NAMALWA (cell line): Measurements from ENCODE around the gene LYPD5.
"Not testable (repeated sequence)": the region's sequence is repeated elsewhere in the genome, so short reads cannot be mapped to it uniquely, and the experiment has no call there.

Experiments used
- DNase-seq: peaks from one replicate; pipeline ENCODE4 v3.0.0-alpha.2; 2015; ENCODE audit warnings: low spot score

The LYPD5 gene

DNA sequence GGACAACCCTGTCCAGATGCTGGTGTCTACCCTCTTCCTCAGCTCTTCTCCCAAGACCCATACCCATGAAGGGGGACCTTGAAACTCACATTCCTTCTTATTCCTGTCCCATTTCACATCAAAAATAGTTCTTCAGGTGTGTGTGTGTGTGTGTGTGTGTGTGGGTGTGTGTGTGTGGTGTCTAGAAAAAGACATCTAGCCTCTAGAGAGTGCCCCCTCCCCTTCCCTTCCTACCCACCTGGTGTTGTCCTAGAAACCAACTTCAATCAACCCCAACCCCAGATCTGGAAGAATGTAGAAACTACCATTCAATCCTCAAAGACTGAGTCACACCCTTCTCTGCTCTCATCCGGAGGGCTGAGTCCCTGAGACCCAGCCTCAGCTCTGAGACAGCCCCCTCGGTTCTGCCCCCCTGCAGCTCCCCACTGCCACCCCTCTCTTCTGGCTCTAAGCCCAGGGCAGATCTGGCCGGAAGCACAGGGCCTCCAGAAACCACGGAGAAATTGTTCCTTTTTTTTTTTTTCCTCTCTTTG, 25.0 kb downstream of the LYPD5 start:
- peak; percentile 55 for DNase-seq

DNA sequence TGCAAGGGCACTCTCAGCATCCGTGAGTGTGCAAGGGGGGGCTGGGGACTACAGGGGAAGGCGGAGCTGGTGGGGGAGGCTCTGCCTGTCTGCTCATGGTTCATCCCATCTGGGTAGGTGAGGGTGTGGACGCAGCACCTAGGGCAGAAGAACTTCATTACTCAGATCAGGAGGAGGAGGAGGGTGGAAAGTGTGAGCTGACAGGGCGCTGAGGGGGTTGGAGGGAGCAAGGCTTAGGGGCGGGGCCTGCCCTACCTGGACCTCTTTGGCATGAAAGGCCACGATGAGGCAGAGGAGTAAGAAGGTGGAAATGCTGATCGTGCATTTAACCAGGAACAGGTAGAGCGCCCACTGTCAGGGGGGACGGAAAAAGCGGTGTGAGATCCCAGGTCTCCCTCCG, 26.0 kb downstream of the LYPD5 start:
- no peak for DNase-seq

DNA sequence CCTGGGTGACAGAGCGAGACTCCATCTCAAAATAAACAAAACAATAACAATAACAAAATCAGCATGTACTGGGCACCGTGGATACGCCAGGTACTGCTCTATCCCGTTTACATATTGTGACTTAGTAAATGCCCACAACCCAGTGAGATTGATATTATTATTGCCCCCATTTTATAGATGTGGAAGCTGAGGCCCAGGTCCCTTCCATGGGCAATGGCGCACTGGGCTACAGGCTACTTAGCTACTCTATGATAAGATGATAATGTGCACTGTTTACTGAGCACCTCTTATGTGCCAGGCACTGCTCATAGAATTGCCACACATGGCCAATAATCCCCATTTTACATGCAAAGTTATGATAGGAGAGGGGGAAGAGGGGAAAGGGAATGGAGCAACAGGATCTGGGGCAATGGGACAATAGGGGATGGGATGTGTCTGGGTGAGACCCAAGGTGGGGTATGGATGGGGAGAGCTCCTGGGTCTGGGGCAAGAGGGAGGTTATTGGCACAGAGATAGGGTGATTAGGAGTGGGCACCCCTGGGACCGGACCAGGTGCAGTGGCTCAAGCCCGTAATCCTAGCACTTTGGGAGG, 26.9 kb downstream of the LYPD5 start:
- no peak for DNase-seq

DNA sequence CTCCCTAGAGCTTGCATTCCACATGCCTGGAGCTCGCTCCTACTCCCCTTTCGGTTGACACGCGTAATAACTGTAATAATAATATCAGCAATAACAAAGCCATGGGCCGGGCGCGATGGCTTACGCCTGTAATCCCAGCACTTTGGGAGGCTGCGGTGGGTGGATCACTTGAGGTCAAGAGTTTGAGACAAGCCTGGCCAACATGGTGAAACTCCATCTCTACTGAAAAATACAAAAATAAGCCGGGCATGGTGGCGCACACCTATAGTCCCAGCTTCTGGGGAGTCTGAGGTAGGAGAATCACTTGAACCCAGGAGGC, 27.3 kb downstream of the LYPD5 start:
- DNase-seq: not testable (repeated sequence)

DNA sequence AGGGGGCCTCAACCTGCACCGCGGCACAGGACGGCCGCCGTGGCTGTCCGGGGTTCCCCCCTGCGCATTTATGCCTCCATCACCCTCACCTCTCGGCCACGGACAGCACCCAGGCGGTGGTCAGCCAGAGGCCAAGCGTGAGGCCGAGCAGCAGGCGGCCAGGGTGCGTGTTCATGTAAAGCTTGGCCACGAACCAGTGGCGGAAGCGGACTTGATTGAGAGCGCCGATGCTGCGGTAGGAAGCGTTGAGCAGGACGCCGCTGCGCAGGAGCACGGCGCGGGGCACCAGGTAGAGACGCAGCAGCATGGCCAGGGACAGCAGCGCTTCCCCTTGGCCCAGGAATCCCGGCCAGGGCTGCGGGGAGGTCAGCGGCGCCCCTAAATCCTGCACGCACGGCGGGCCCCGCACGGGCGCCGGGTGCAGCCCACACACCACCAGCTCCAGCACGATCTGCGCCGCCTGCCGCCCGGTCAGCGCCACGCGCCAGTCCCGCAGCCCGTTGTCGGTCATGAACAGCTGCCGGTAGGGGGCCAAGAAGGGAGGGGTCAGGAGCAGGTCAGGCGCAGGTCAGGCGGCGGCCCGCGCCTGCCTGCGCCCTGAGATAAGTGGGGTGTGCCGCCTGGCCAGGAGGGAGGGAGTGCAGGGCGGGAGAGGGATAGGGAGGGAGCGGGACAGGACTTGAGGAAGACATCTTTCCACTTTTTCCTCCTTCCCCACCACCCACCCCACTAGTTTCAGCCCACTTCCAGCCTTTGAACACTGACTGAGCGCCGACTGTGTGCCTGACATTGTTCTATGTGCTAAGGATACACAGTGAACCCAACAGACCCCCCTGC, 27.9 kb downstream of the LYPD5 start:
- DNase-seq: no peak

DNA sequence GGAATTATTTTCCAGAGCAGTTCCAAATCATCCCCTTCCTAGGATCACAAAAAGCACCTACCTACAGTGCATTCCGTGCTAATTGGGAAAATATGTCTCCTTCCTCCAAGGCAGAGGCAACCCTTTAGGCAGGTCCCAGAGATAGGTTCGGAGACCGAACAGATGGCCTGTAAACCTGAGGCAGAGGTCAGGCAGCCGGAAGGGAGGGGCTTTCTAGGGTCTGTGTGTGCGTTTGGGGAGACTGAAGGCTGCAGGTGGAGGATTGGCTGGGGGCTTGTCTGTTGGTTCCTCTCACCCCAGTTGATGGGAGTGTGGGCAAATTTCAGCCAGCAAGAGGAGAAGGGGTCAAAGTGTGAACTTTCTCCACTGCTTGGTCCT, 28.5 kb downstream of the LYPD5 start:
- no peak for DNase-seq

DNA sequence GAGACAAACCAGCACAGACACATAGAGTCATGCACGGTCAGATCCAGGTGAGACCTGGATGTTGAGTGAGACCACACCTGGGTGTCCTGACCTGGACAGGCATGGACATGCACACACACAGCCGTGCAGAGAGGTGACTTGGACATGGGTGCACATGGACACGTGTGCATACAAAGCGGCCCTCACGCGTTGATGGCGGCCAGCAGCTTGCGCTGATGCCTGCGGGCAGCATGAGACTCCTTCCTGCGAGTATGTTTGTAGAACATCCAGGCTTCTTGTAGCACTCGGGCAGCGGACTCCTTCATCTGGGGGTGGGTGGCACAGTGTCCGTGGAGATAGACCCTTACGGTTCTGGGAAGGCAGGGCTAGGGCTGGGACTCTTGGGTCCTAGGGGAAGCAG, 33.0 kb downstream of the LYPD5 start:
- DNase-seq: no peak

DNA sequence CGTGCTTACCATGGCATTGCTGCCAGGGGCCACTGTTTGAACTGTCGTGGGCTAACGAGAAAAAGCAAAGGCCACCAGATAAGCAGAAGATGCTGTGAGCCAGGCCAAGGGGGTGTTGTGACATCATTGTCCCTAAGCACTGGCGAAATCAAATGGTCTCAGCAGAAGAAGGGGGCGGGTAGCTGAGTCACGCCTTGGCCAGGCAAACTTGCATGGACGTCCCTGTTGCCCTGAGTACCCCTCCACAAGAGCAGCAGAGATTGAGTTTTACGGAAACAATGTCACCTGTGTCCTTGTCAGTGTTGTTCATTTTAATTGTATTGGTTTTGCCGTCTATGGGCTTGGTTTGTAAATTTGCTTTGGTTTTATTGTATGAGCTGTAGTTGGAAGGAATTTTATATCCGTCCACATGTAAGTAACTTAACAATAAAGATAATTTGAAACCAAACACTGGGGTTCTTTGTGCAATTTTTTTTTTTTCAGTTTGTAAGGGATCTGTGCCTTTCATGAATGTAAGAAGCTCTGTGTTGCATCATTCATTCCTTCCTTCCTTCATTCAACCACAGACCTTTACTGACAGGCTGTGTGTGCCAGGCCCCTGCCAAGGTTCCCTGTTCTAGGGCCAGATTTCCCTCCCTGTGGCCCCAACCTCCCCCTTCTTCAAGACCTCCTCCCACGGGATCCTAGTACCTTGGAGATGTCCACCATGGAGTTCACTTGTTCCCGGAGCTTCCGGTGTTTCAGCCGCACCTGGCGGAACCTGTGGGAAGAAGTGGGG, 33.8 kb downstream of the LYPD5 start:
- no peak for DNase-seq

DNA sequence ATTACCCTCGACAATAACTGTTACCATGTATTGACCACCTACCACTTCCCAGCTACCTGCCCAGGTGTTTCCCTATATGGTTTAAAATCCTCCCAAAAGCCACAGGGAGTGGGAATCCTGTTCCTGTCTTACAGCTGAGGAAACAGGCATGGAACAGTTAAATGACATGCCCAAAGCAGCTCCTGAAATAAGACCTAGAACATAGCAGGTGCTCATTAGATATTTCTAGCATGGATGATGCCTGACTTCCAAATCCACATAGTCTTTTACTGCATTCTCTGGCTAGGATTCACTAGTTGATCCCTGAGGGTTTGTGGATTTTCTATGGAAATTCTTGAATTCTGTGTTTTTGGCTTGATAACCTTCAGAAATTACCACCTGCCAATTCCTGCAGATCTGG, 34.4 kb downstream of the LYPD5 start:
- DNase-seq: no peak

DNA sequence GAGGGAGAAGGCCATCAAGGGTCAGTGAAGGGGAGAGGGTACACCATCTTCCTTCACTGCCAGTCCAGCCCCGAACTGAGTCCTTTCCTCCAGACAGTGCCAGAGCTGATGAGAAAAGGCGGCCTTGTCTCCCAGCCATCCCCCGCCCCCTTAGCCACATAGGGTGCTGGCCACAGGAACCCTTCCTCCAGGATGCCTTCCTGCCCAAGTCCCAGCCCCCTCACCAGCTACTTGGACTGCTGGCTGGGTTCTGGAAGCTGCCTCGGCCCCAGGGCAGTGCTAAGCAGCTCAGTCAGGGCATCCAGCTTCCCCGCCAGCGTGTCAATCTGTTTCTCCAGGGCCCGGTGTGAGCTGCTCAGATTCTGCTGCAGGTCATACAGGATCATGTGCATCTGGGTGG, 34.9 kb downstream of the LYPD5 start:
- no peak for DNase-seq

DNA sequence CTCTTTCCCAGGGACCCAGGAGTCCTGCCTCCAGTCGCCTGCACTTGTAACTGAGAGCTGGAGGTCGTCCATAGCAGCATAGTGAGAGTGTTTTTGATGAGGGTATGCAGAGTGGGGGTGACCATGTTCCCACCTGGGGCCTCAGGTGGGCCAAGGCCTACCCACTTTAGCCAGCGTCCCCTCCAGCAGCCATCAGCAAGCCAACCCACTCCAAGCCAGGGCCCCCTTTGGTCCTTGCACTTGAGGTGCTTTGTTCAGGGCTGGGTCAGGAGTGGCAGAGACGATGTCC, 35.5 kb downstream of the LYPD5 start:
- no peak for DNase-seq

DNA sequence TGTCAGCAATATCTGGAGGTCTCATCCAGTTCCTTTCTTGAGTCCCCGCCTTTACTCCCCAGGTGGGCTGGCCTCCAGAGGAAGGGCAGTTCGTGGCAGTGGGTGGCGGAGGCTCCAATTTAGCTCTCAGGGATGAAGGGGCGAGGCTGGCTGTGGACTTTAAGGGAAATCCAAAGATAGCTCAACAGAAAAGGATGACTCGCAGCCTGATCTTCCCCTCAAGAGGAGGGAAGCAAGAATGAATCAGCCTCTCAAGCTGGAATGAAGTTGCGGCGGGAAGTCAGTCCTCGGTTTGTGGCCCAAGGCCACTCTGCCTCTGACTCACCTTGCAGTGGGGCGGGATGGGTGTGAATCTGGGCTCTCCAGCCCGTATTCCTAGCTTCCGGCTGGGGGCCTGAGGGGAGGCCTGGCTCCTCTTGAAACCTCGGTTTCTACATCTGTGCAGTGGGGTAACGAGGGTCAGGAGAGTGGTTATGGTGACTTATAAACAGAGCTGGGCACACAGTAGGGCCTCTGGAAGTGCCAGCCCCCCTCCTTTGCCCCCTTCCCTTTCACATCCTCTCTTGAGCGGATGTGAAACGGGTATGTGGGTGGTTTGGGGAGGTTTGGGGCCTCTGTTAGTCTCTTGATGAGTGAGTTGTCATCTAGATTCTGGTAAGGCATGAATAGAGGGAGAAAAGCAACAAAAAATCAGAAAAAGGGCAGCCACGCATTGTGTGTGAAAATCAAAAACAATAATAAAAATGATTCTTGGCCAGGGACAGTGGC, 37.0 kb downstream of the LYPD5 start:
- DNase-seq: peak; percentile 42

DNA sequence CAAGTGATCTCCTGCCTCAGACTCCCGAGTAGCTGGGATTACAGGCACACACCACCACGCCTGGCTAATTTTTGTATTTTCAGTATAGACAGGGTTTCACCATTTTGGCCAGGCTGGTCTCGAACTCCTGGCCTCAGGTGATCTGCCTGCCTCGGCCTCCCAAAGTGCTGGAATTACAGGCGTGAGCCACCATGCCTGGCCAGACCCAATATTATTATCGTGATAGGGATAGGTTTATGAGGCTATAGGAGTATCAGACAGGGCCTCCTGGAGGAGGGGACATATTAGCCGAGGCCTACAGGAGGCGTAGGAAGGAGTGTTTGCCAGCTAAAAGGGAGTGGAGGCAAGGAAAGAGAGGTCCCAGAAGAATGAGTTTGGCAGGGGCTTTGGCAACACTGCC, 37.6 kb downstream of the LYPD5 start:
- DNase-seq: not testable (repeated sequence)

DNA sequence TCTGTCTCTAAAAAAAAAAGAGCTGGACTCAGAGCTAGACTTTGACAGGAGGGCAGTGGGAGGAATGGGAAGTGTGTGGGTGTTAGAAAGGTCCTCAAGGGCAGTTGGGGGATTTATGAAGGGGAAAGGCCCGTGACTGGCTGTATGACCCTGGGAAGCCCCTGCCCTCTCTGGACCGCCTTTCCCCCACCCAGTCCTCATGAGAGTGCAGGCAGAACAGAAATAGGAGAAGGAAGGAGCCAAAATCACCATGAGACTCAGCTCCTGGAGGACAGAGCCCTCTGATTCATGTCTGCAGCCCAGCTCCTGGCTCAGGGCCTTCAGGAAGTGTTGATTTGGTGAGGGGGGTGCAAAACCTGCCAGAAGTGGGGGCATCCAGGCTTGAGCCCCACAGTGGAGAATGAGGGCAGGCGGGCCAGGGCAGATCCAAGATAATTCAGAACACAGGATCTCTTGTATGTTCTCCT, 38.7 kb downstream of the LYPD5 start:
- DNase-seq: no peak

DNA sequence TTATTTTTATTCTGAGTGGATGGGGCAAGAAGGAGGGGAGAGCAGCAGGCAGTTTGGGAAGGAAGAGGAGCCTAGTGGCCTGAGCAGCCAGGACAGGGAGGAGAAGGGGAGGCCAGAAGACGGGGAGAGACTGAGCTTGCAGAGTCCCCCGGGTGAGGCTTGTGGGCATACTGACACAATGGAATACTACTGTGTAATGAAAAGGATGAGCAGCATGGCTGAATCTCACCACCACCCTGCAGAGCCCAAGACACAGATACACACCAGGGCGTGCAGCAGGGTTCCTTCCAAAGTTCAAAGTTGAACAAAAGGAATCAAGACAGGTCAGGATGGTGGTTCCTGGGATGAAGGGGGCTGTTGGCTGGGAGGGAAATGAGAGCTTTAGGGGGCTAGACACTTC, 39.4 kb downstream of the LYPD5 start:
- no peak for DNase-seq

DNA sequence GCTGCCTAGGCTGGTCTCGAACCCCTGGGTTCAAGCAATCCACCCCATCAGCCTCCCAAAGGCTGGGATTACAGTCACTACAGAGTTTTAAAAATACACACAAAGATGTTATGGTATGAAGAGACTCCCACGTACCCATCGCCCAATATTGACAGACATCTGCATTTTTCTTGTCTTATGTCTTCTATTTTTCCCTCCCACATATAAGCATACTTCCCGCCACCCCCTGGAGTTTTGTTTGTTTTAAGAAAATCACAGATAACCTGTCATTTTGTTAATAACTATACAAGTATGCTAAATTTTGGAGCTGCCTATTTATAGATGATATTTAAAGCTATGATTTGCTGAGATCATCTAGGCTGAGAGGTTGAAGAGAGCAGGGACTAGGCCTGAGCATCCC, 41.3 kb downstream of the LYPD5 start:
- DNase-seq: no peak

DNA sequence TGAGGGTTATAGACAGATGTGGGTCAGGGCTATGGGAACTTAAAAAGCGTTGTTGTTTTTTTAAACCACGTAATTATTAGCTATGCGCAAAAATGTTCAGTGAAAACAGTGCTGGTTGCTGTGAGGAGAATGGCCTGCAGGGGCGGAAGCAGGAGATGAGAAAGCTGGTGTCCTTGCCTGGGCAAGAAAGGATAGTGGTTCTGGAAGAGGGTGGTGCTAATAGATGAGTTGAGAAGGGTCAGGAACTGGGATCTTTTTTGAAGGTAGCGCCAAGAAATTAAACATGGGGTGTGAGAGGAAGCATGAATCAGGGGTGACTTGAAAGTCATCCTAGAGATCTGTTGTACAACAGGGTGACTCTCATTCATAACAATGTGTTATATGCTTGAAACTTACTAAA, 42.7 kb downstream of the LYPD5 start:
- peak; percentile 33 for DNase-seq

DNA sequence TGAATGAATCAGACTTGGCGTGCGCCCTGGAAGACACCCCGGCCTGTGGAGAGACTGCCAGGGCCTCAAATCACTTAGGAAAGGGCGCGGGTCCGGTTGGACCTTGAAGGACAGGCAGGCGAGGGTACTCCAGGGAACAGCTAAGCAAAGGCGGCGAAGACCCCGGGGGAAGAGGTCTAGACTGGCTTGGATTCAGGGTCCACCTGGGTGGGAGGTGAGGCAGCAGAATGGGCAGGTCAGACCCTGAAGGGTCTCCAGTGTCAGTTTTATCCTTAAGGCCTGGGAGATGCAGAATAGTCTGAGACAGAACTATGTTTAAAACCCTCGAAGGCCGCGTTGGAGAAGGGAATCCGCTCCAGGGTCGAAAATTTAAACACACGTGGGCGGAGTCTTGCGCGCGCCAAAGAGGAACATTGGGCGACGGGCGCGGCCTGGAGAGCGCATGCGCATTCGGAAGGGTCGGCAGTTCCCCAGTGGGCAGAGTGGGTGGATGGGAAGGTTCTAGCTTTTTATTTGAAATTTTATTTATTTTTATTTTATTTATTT, 46.9 kb downstream of the LYPD5 start:
- DNase-seq: peak; percentile 86

DNA sequence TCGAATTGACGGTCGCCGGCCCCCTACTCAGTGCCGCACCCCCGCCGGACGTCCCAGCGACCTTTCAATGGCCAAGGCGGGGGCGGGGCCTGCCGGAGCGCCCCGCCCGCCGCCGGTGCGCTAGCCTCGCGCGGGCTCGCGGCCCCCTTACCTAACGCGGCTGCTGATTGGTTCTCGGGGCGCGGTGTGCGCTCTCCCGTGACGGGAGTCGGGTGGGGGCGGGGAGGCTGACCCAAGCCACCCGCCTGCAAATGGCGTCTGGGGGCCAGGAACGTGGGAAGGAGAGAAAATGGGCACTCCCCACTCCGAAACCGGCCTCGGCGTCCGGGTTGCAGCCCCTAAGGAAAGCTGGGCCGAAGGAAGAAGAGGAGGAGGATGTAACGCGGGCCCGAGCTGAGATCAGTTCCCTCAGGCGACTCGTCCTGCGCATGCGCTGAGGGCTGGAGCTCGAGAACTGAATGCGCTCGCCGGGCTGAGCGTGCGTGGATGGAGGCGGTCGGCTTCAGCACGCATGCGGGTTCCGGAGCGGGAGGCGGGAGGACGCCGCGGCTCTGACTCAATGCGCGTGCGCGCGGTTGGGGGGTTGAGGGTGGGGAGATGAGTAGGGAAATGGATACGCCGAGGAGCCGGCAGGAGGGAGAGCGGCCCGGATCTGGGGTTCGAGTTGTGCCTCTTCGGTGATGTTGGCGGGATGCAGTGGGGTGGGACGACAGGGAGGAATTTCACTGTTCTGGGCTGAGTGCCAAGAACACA, 47.6 kb downstream of the LYPD5 start, which contains the start of gene SMG9:
SMG9 (minus strand) TSS at position 460 of the 753 bp plus-strand sequence. CDS start 4,221 bp downstream, outside the sequence.
- peak; percentile 98 for DNase-seq

DNA sequence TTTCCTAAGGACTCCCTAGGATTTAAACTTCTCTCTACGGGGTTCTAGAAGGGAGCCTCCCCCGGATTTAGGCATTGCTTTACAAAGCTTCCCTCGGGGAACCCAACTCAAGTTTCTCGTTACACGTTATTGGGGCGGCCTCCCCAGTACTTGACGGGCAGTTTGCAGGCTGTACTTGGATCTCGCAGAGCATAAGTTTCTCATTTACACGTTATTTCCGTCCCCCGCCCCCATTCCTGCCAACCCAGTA, 48.1 kb downstream of the LYPD5 start:
- DNase-seq: no peak

DNA sequence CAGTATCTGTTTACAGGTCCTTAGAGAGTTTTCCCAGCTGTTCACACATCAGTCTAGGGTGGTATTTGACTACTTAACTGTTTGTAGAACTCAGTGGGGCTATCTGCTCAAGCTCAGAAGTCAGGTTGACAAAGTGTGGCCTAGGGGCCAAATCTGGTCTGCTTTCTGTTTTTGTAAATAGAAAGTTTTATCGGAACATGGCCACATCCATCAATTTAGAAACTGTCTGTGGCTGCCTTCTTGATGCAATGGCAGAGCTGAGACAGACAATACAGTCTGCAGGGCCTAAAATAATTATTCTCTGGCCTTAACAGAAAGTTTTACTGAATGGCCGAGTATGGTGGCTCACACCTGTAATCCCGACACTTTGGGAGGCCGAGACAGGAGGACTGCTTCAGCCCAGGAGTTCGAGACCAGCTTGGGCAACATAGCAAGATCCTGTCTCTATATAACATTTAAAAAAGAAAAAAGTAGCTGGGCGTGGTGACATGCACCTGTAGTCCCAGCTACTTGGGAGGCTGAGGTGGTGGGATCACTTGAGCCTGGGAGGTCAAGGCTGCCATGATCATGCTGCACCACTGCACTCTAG, 49.9 kb downstream of the LYPD5 start:
- DNase-seq: no peak
